ENCODE data around the gene LOXL4.

LOXL4 gene

GRCh38 chr10:98209441-98209840 is 58.6 kb downstream of the LOXL4 start:
- no peak overlapping the region for H3K27ac ChIP-seq (ENCODE audit: low read depth, low read length)
- no peaks in the 10 kb centered on the region for H3K9me3 ChIP-seq (ENCODE audit: low read length)
- peaks cover 7% of the 10 kb centered on the region for H3K36me3 ChIP-seq (ENCODE audit: insufficient read depth, low read length)
- no peak overlapping the region for H3K9ac ChIP-seq (ENCODE audit: low read length)
- peaks cover 15% of the 10 kb centered on the region for H3K4me1 ChIP-seq (ENCODE audit: insufficient read depth, low read length)
- no peak overlapping the region for H3K4me3 ChIP-seq (ENCODE audit: low read depth in 1 of 2, low read length in 2 of 2)
- no peaks in the 10 kb centered on the region for H3K27me3 ChIP-seq (ENCODE audit: control insufficient read depth in 1 of 2, insufficient read depth in 2 of 2, low read length in 2 of 2)

- H3K4me1 ChIP-seq (ENCODE audit: insufficient read depth, low read length), result peaks cover 15% of the 10 kb centered on the region
- H3K36me3 ChIP-seq (ENCODE audit: insufficient read depth, low read length), result peaks cover 7% of the 10 kb centered on the region
- H3K27me3 ChIP-seq (ENCODE audit: control insufficient read depth in 1 of 2, insufficient read depth in 2 of 2, low read length in 2 of 2), result no peaks in the 10 kb centered on the region
- H3K9me3 ChIP-seq (ENCODE audit: low read length), result no peaks in the 10 kb centered on the region
- H3K27ac ChIP-seq (ENCODE audit: low read depth, low read length), result no peak overlapping the region
- H3K4me3 ChIP-seq (ENCODE audit: low read depth in 1 of 2, low read length in 2 of 2), result no peak overlapping the region
- H3K9ac ChIP-seq (ENCODE audit: low read length), result no peak overlapping the region
Observed at GRCh38 chr10:98208925-98209324, 59.1 kb downstream of the LOXL4 start.

DNA sequence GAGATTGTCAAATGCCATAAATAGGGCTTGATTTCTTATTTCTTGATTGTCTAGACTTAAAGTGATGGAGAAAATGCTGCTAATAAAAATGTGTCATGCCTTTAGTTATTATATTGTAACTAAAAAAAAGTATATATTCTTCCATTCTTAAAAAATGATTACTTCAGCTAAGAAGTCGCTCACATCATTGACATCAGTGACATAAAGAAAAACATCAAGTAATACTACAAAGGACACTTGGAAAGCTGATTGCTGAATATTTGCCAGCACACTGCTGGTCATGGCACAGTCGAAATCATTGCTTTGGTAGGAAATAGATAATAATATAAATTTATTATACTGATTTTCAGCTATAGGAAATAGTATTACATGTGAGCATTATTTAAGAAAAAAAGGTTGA is 62.6 kb downstream of the LOXL4 start:
- no peak overlapping the region for H3K9ac ChIP-seq (ENCODE audit: low read length)
- peaks cover 7% of the 10 kb centered on the region for H3K36me3 ChIP-seq (ENCODE audit: insufficient read depth, low read length)
- H3K27me3 ChIP-seq (ENCODE audit: control insufficient read depth in 1 of 2, insufficient read depth in 2 of 2, low read length in 2 of 2), result no peaks in the 10 kb centered on the region
- H3K27ac ChIP-seq (ENCODE audit: low read depth, low read length), result no peak overlapping the region
- no peaks in the 10 kb centered on the region for H3K9me3 ChIP-seq (ENCODE audit: low read length)
- H3K4me3 ChIP-seq (ENCODE audit: low read depth in 1 of 2, low read length in 2 of 2), result no peak overlapping the region
- H3K4me1 ChIP-seq (ENCODE audit: insufficient read depth, low read length), result no peaks in the 10 kb centered on the region

GRCh38 chr10:98202378-98202777 is 65.6 kb downstream of the LOXL4 start:
- no peak overlapping the region for H3K9ac ChIP-seq (ENCODE audit: low read length)
- H3K9me3 ChIP-seq (ENCODE audit: low read length), result no peaks in the 10 kb centered on the region
- H3K27me3 ChIP-seq (ENCODE audit: control insufficient read depth in 1 of 2, insufficient read depth in 2 of 2, low read length in 2 of 2), result no peaks in the 10 kb centered on the region
- H3K4me3 ChIP-seq (ENCODE audit: low read depth in 1 of 2, low read length in 2 of 2), result no peak overlapping the region
- H3K4me1 ChIP-seq (ENCODE audit: insufficient read depth, low read length), result no peaks in the 10 kb centered on the region
- H3K27ac ChIP-seq (ENCODE audit: low read depth, low read length), result no peak overlapping the region
- H3K36me3 ChIP-seq (ENCODE audit: insufficient read depth, low read length), result no peaks in the 10 kb centered on the region

GRCh38 chr10:98201760-98202159 is 66.2 kb downstream of the LOXL4 start:
- Histone ChIP-seq H3K4me3 (ENCODE audit: low read depth in 1 of 2, low read length in 2 of 2) (no peak overlapping the region), H3K27ac (ENCODE audit: low read depth, low read length) (no peak overlapping the region), H3K27me3 (ENCODE audit: control insufficient read depth in 1 of 2, insufficient read depth in 2 of 2, low read length in 2 of 2) (no peaks in the 10 kb centered on the region), H3K36me3 (ENCODE audit: insufficient read depth, low read length) (no peaks in the 10 kb centered on the region), H3K4me1 (ENCODE audit: insufficient read depth, low read length) (no peaks in the 10 kb centered on the region), H3K9ac (ENCODE audit: low read length) (no peak overlapping the region), H3K9me3 (ENCODE audit: low read length) (no peaks in the 10 kb centered on the region)
